Smooth muscle cell (in vitro differentiated cells): Measurements from ENCODE around the gene BUB1B. TPM values are rescaled to one million over a fixed set of nuclear protein-coding genes. Genes with fewer than 3 reads are reported as not detected.

Experiments
- DNase-seq: peaks from one replicate; lab custom pipeline; 2025; ENCODE audit not compliant: unreplicated experiment; lab: John Stamatoyannopoulos, UW
- H2AFZ ChIP-seq: fragments of 200-600 bp; sonication (generic); 2 replicates; pipeline ENCODE4 v1.6.0; 2016; ENCODE audit warnings: antibody characterized with exemption, low read depth, mild to moderate bottlenecking
- H3F3A ChIP-seq: fragments of 200-600 bp; sonication (generic); 2 replicates; pipeline ENCODE4 v1.6.0; 2017; ENCODE audit warnings: antibody characterized with exemption, low read depth
- H3K27ac ChIP-seq: fragments of 200-600 bp; sonication (generic); 2 replicates; pipeline ENCODE4 v1.5.1; 2016; ENCODE audit warnings: low read depth, mild to moderate bottlenecking
- H3K27me3 ChIP-seq: fragments of 200-600 bp; sonication (generic); 2 replicates; pipeline ENCODE4 v1.6.1; 2016; ENCODE audit warnings: low read depth, mild to moderate bottlenecking
- H3K36me3 ChIP-seq: fragments of 200-600 bp; sonication (generic); 2 replicates; pipeline ENCODE4 v1.5.1; 2016; ENCODE audit warnings: low read depth
- H3K4me1 ChIP-seq: fragments of 200-600 bp; sonication (generic); 2 replicates; pipeline ENCODE4 v1.5.1; 2016; ENCODE audit warnings: low read depth
- H3K4me2 ChIP-seq: fragments of 200-600 bp; sonication (generic); 2 replicates; pipeline ENCODE4 v1.6.0; 2016; ENCODE audit warnings: mild to moderate bottlenecking
- H3K4me3 ChIP-seq: fragments of 200-600 bp; sonication (generic); 2 replicates; pipeline ENCODE4 v1.5.1; 2016; ENCODE audit warnings: mild to moderate bottlenecking
- H3K79me2 ChIP-seq: fragments of 200-600 bp; sonication (generic); 2 replicates; pipeline ENCODE4 v1.6.0; 2016; ENCODE audit warnings: low read depth, mild to moderate bottlenecking
- H3K9ac ChIP-seq: fragments of 200-600 bp; sonication (generic); 2 replicates; pipeline ENCODE4 v1.6.0; 2016; ENCODE audit warnings: low read depth
- H3K9me3 ChIP-seq: fragments of 200-600 bp; sonication (generic); replicated peaks from 2 replicates; pipeline ENCODE4 v1.5.1; 2016; ENCODE audit warnings: low read depth
- H4K20me1 ChIP-seq: fragments of 200-600 bp; sonication (generic); 2 replicates; pipeline ENCODE4 v1.6.0; 2016; ENCODE audit warnings: low read depth
- CTCF ChIP-seq: fragments of 200-600 bp; sonication (generic); IDR thresholded peaks from 2 replicates; pipeline ENCODE4 v1.5.1; 2017; ENCODE audit warnings: borderline replicate concordance, mild to moderate bottlenecking, antibody characterized with exemption; ENCODE audit not compliant: insufficient read depth, poor library complexity, severe bottlenecking
- WGBS: methylation state at CpG from one replicate; pipeline ENCODE4 v1.1.7; 2016; ENCODE audit warnings: low lambda C conversion rate; 5-methylcytosine and 5-hydroxymethylcytosine counted together
- polyA plus RNA-seq: library from polyadenylated mRNA; unstranded; fragments of >200 nt; fragmentation: Nextera tagmentation; extraction: Ambion mirVana; gene quantifications from 2 replicates; pipeline ENCODE4 v1.2.1, GENCODE V29; 2016
- total RNA-seq: library from RNA; depleted of rRNA; stranded (reverse); fragments of >200 nt; gene quantifications from 2 replicates; pipeline ENCODE4 v1.2.3, GENCODE V29; 2014

Gene BUB1B
- total and polyA plus RNA-seq, 2 experiments from 2014 or later = 5.8 to 15.0 TPM

DNA sequence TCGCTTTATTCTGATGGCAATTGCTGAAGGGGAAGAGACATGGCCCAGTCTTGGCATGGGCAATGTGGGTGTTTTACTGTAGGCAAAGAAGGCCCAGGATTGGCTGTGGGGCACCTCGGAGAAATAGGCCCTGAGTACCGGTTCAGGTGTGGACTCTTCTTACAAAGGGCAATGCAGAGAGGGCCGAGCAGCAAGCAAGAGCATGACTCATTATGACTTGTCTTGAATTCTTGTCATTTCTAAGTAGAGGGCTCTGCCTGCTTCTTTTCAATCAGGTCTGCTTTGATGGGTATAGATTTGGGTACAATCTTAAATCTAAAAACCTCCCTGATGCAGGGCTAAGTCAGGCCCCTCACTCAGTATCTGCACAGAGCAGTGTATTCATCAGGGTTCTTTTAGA is 14.8 kb upstream of the BUB1B start:
- Histone ChIP-seq H3F3A (no peaks in the 10 kb centered on the region), H2AFZ (no peak overlapping the region), H3K27me3 (no peaks in the 10 kb centered on the region), H3K36me3 (no peaks in the 10 kb centered on the region), H3K4me1 (no peaks in the 10 kb centered on the region), H3K27ac (no peak overlapping the region), H3K9ac (no peak overlapping the region), H3K4me3 (no peak overlapping the region), H3K79me2 (no peaks in the 10 kb centered on the region), H3K4me2 (no peak overlapping the region), H4K20me1 (no peaks in the 10 kb centered on the region), H3K9me3 (no peaks in the 10 kb centered on the region)
- 60% methylated on average over 4 of the region's 4 CpGs for WGBS
- DNase-seq = no peak
- no peak for TF ChIP-seq CTCF

- Histone ChIP-seq H3K9ac (no peak overlapping the region), H3K9me3 (no peaks in the 10 kb centered on the region), H3F3A (no peaks in the 10 kb centered on the region), H3K4me2 (no peak overlapping the region), H2AFZ (no peak overlapping the region), H3K79me2 (no peaks in the 10 kb centered on the region), H3K4me1 (no peaks in the 10 kb centered on the region), H3K4me3 (no peak overlapping the region), H3K27me3 (no peaks in the 10 kb centered on the region), H3K27ac (no peak overlapping the region), H4K20me1 (no peaks in the 10 kb centered on the region), H3K36me3 (no peaks in the 10 kb centered on the region)
- DNase-seq = no peak
- no peak for TF ChIP-seq CTCF
- 98% methylated on average over 4 of the region's 4 CpGs for WGBS
These were observed 11.5 kb upstream of the BUB1B start for GRCh38 chr15:40149339-40149738.

GRCh38 chr15:40150163-40150925 is 10.5 kb upstream of the BUB1B start:
- no peak overlapping the region for H3K4me3 ChIP-seq
- no peak overlapping the region for H3K9ac ChIP-seq
- H3K4me2 ChIP-seq = no peak overlapping the region
- no peaks in the 10 kb centered on the region for H3F3A ChIP-seq
- WGBS = 79% methylated on average over 9 of the region's 9 CpGs
- no peak for TF ChIP-seq CTCF
- no peak for DNase-seq
- no peaks in the 10 kb centered on the region for H3K36me3 ChIP-seq
- peaks cover 1% of the 10 kb centered on the region for H3K4me1 ChIP-seq
- no peaks in the 10 kb centered on the region for H3K79me2 ChIP-seq
- no peaks in the 10 kb centered on the region for H4K20me1 ChIP-seq
- H3K27me3 ChIP-seq = no peaks in the 10 kb centered on the region
- H3K9me3 ChIP-seq = no peaks in the 10 kb centered on the region
- H2AFZ ChIP-seq = no peak overlapping the region
- no peak overlapping the region for H3K27ac ChIP-seq

GRCh38 chr15:40151499-40151898 is 9.4 kb upstream of the BUB1B start:
- H3K27me3 ChIP-seq = no peaks in the 10 kb centered on the region
- no peak overlapping the region for H2AFZ ChIP-seq
- no peak overlapping the region for H3K4me2 ChIP-seq
- no peak for TF ChIP-seq CTCF
- WGBS = 80% methylated on average over 6 of the region's 6 CpGs
- H4K20me1 ChIP-seq = no peaks in the 10 kb centered on the region
- no peak overlapping the region for H3K9ac ChIP-seq
- DNase-seq = no peak
- H3K36me3 ChIP-seq = no peaks in the 10 kb centered on the region
- no peak overlapping the region for H3K27ac ChIP-seq
- no peaks in the 10 kb centered on the region for H3K79me2 ChIP-seq
- H3K9me3 ChIP-seq = no peaks in the 10 kb centered on the region
- no peak overlapping the region for H3K4me3 ChIP-seq
- H3K4me1 ChIP-seq = peaks cover 3% of the 10 kb centered on the region
- H3F3A ChIP-seq = no peaks in the 10 kb centered on the region
